Endothelial cell of hepatic sinusoid (primary cell): ENCODE data around the gene MBD2.
"Not testable (repeated sequence)": the region's sequence is repeated elsewhere in the genome, so short reads cannot be mapped to it uniquely, and the experiment has no call there.

Experiments used
- in situ Hi-C: cut with HindIII; loops from 2 replicates; pipeline ENCODE4 v1.10.0; 2017; ENCODE audit warnings: low sequenced_read_pairs

The MBD2 gene

GRCh38 chr18:54224379-54225014 lies at the start of gene MBD2:
MBD2 (minus strand) TSS chr18:54224669; CDS start chr18:54224559, 110 bp downstream.
- in situ Hi-C loops: no loop called here

GRCh38 chr18:54269893-54270844 lies 45.7 kb upstream of the MBD2 start:
- in situ Hi-C loops: no loop called here

- in situ Hi-C loops: no loop called here
Observed at GRCh38 chr18:54268751-54269150, 44.3 kb upstream of the MBD2 start.

GRCh38 chr18:54267701-54268100 lies 43.2 kb upstream of the MBD2 start:
- in situ Hi-C loops: no loop called here

GRCh38 chr18:54263904-54264336 lies 39.5 kb upstream of the MBD2 start:
- in situ Hi-C loops: no loop called here

GRCh38 chr18:54261894-54262293 lies 37.4 kb upstream of the MBD2 start:
- in situ Hi-C loops: no loop called here

- in situ Hi-C loops: no loop called here
Observed at GRCh38 chr18:54260396-54261072, 36.1 kb upstream of the MBD2 start.

GRCh38 chr18:54257818-54258217 lies 33.3 kb upstream of the MBD2 start:
- in situ Hi-C loops: not testable (repeated sequence)

- in situ Hi-C loops: no loop called here
Observed at GRCh38 chr18:54257015-54257414, 32.5 kb upstream of the MBD2 start.

- in situ Hi-C loops: no loop called here
Observed at GRCh38 chr18:54255141-54255540, 30.7 kb upstream of the MBD2 start.

GRCh38 chr18:54254265-54254758 lies 29.8 kb upstream of the MBD2 start:
- in situ Hi-C loops: no loop called here

- in situ Hi-C loops: no loop called here
Observed at GRCh38 chr18:54251606-54252390, 27.3 kb upstream of the MBD2 start.

- in situ Hi-C loops: no loop called here
Observed at GRCh38 chr18:54250846-54251261, 26.4 kb upstream of the MBD2 start.

GRCh38 chr18:54247511-54248175 lies 23.2 kb upstream of the MBD2 start:
- in situ Hi-C loops: no loop called here

GRCh38 chr18:54242327-54242726 lies 17.9 kb upstream of the MBD2 start:
- in situ Hi-C loops: no loop called here

- in situ Hi-C loops: no loop called here
Observed at GRCh38 chr18:54241483-54241882, 17.0 kb upstream of the MBD2 start.

GRCh38 chr18:54240629-54241107 lies 16.2 kb upstream of the MBD2 start:
- in situ Hi-C loops: no loop called here

- in situ Hi-C loops: no loop called here
Observed at GRCh38 chr18:54239601-54240000, 15.1 kb upstream of the MBD2 start.

GRCh38 chr18:54239091-54239490 lies 14.6 kb upstream of the MBD2 start:
- in situ Hi-C loops: no loop called here
